ENCODE measurements around the gene CLDN18. TPM values are rescaled to one million over a fixed set of nuclear protein-coding genes. Genes with fewer than 3 reads are reported as not detected.

CLDN18 gene
- total RNA-seq, 2 experiments from 2014 or later = not detected

GRCh38 chr3:138034918-138035317, 25.0 kb downstream of the CLDN18 start:
- POLR2A ChIA-PET = no interaction called here

GRCh38 chr3:138036572-138036971, 26.6 kb downstream of the CLDN18 start:
- H3K9me3 Mint-ChIP-seq = no peaks in the 10 kb centered on the region
- POLR2A ChIA-PET = no interaction called here
- H3K36me3 Mint-ChIP-seq (ENCODE audit: low read depth) = no peaks in the 10 kb centered on the region
- DNase-seq = no peak
- CTCF ChIA-PET = no interaction called here
- peaks cover 34% of the 10 kb centered on the region for H3K27me3 Mint-ChIP-seq
- no peaks in the 10 kb centered on the region for H3K4me1 Mint-ChIP-seq
- H3K27ac Mint-ChIP-seq = no peak overlapping the region
- H3K4me3 Mint-ChIP-seq = no peak overlapping the region

More at GRCh38 chr3:138034918-138035317, 25.0 kb downstream of the CLDN18 start:
- no peaks in the 10 kb centered on the region for H3K9me3 Mint-ChIP-seq
- no peaks in the 10 kb centered on the region for H3K36me3 Mint-ChIP-seq (ENCODE audit: low read depth)
- no peak overlapping the region for H3K27ac Mint-ChIP-seq
- no peak overlapping the region for H3K4me3 Mint-ChIP-seq
- peaks cover 23% of the 10 kb centered on the region for H3K27me3 Mint-ChIP-seq
- no peaks in the 10 kb centered on the region for H3K4me1 Mint-ChIP-seq
- CTCF ChIA-PET = no interaction called here
- DNase-seq = no peak

GRCh38 chr3:138038725-138039462, 28.9 kb downstream of the CLDN18 start:
- H3K27ac Mint-ChIP-seq = no peak overlapping the region
- CTCF ChIA-PET = interaction anchor here (0.6 kb wide), 1 partner anchor 19 kb away, joined by 5 read pairs; no protein-coding TSS in a partner anchor
- peaks cover 37% of the 10 kb centered on the region for H3K27me3 Mint-ChIP-seq
- H3K9me3 Mint-ChIP-seq = no peaks in the 10 kb centered on the region
- H3K4me1 Mint-ChIP-seq = no peaks in the 10 kb centered on the region
- DNase-seq = no peak
- POLR2A ChIA-PET = no interaction called here
- no peaks in the 10 kb centered on the region for H3K36me3 Mint-ChIP-seq (ENCODE audit: low read depth)
- H3K4me3 Mint-ChIP-seq = no peak overlapping the region

- H3K36me3 Mint-ChIP-seq (ENCODE audit: low read depth) = no peaks in the 10 kb centered on the region
- CTCF ChIA-PET = no interaction called here
- no peak overlapping the region for H3K4me3 Mint-ChIP-seq
- DNase-seq = no peak
- H3K9me3 Mint-ChIP-seq = no peaks in the 10 kb centered on the region
- H3K27ac Mint-ChIP-seq = no peak overlapping the region
- POLR2A ChIA-PET = no interaction called here
- H3K4me1 Mint-ChIP-seq = no peaks in the 10 kb centered on the region
- H3K27me3 Mint-ChIP-seq = peaks cover 32% of the 10 kb centered on the region
Observed at GRCh38 chr3:138042043-138042442, 32.1 kb downstream of the CLDN18 start.

GRCh38 chr3:138043266-138044029, 33.5 kb downstream of the CLDN18 start:
- H3K27me3 Mint-ChIP-seq = peaks cover 26% of the 10 kb centered on the region

GRCh38 chr3:138046085-138046484, 36.1 kb downstream of the CLDN18 start:
- DNase-seq = no peak
- ChIA-PET POLR2A (no interaction called here), CTCF (no interaction called here)
- Mint-ChIP-seq H3K4me1 (no peaks in the 10 kb centered on the region), H3K36me3 (ENCODE audit: low read depth) (no peaks in the 10 kb centered on the region), H3K4me3 (no peak overlapping the region), H3K9me3 (no peaks in the 10 kb centered on the region), H3K27me3 (peaks cover 14% of the 10 kb centered on the region), H3K27ac (no peak overlapping the region)

More at GRCh38 chr3:138043266-138044029, 33.5 kb downstream of the CLDN18 start:
- CTCF ChIA-PET = no interaction called here
- H3K4me3 Mint-ChIP-seq = no peak overlapping the region
- H3K36me3 Mint-ChIP-seq (ENCODE audit: low read depth) = no peaks in the 10 kb centered on the region
- no peak for DNase-seq
- no peaks in the 10 kb centered on the region for H3K9me3 Mint-ChIP-seq
- POLR2A ChIA-PET = no interaction called here
- H3K4me1 Mint-ChIP-seq = no peaks in the 10 kb centered on the region
- no peak overlapping the region for H3K27ac Mint-ChIP-seq

- Mint-ChIP-seq H3K27ac (no peak overlapping the region), H3K27me3 (peaks cover 9% of the 10 kb centered on the region), H3K36me3 (ENCODE audit: low read depth) (no peaks in the 10 kb centered on the region), H3K4me3 (no peak overlapping the region), H3K4me1 (no peaks in the 10 kb centered on the region), H3K9me3 (no peaks in the 10 kb centered on the region)
- CTCF ChIA-PET = no interaction called here
- no peak for DNase-seq
- POLR2A ChIA-PET = no interaction called here
Observed at GRCh38 chr3:138046955-138047354, 37.0 kb downstream of the CLDN18 start.

GRCh38 chr3:138047596-138048158, 37.7 kb downstream of the CLDN18 start:
- H3K4me3 Mint-ChIP-seq = no peak overlapping the region
- H3K36me3 Mint-ChIP-seq (ENCODE audit: low read depth) = no peaks in the 10 kb centered on the region
- POLR2A ChIA-PET = no interaction called here
- no peak overlapping the region for H3K27ac Mint-ChIP-seq
- H3K9me3 Mint-ChIP-seq = no peaks in the 10 kb centered on the region
- H3K27me3 Mint-ChIP-seq = peaks cover 10% of the 10 kb centered on the region
- CTCF ChIA-PET = no interaction called here
- no peaks in the 10 kb centered on the region for H3K4me1 Mint-ChIP-seq
- no peak for DNase-seq

GRCh38 chr3:138049157-138049919, 39.4 kb downstream of the CLDN18 start:
- POLR2A ChIA-PET = no interaction called here
- Mint-ChIP-seq H3K27ac (no peak overlapping the region), H3K4me3 (no peak overlapping the region), H3K36me3 (ENCODE audit: low read depth) (no peaks in the 10 kb centered on the region), H3K27me3 (peaks cover 13% of the 10 kb centered on the region), H3K4me1 (no peaks in the 10 kb centered on the region), H3K9me3 (no peaks in the 10 kb centered on the region)
- DNase-seq = no peak
- CTCF ChIA-PET = no interaction called here

GRCh38 chr3:138051947-138052802, 42.2 kb downstream of the CLDN18 start:
- no peak overlapping the region for H3K27ac Mint-ChIP-seq
- no peaks in the 10 kb centered on the region for H3K36me3 Mint-ChIP-seq (ENCODE audit: low read depth)
- H3K4me1 Mint-ChIP-seq = no peaks in the 10 kb centered on the region
- H3K9me3 Mint-ChIP-seq = no peaks in the 10 kb centered on the region
- no peak overlapping the region for H3K4me3 Mint-ChIP-seq
- DNase-seq = no peak
- POLR2A ChIA-PET = interaction anchor here (1.1 kb wide), 1 partner anchor 14 kb away, joined by 5 read pairs; no protein-coding TSS in a partner anchor
- CTCF ChIA-PET = interaction anchor here (0.9 kb wide), 1 partner anchor 943 kb away, joined by 3 read pairs; no protein-coding TSS in a partner anchor
- peaks cover 22% of the 10 kb centered on the region for H3K27me3 Mint-ChIP-seq

- Mint-ChIP-seq H3K4me1 (no peaks in the 10 kb centered on the region), H3K27ac (no peak overlapping the region), H3K27me3 (peaks cover 29% of the 10 kb centered on the region), H3K9me3 (no peaks in the 10 kb centered on the region), H3K36me3 (ENCODE audit: low read depth) (no peaks in the 10 kb centered on the region), H3K4me3 (no peak overlapping the region)
- DNase-seq = no peak
- ChIA-PET POLR2A (no interaction called here), CTCF (interaction anchor here (0.7 to 1.4 kb wide), 2 partner anchors 13 to 1521 kb away, joined by 3 to 4 read pairs; no protein-coding TSS in a partner anchor)
Observed at GRCh38 chr3:138054057-138054456, 44.1 kb downstream of the CLDN18 start.

GRCh38 chr3:138057384-138057783, 47.4 kb downstream of the CLDN18 start:
- H3K27me3 Mint-ChIP-seq = peaks cover 34% of the 10 kb centered on the region

More at GRCh38 chr3:138057384-138057783, 47.4 kb downstream of the CLDN18 start:
- H3K4me1 Mint-ChIP-seq = no peaks in the 10 kb centered on the region
- ChIA-PET POLR2A (no interaction called here), CTCF (interaction anchor here (0.8 to 1.0 kb wide), 3 partner anchors 10 to 14 kb away, joined by 3 read pairs; no protein-coding TSS in a partner anchor)
- no peaks in the 10 kb centered on the region for H3K9me3 Mint-ChIP-seq
- DNase-seq = no peak
- H3K36me3 Mint-ChIP-seq (ENCODE audit: low read depth) = no peaks in the 10 kb centered on the region
- H3K27ac Mint-ChIP-seq = no peak overlapping the region
- no peak overlapping the region for H3K4me3 Mint-ChIP-seq
